Measurements from ENCODE around the gene PRPH2.
"Not testable (repeated sequence)": the region's sequence is repeated elsewhere in the genome, so short reads cannot be mapped to it uniquely, and the experiment has no call there.

PRPH2 gene

DNA sequence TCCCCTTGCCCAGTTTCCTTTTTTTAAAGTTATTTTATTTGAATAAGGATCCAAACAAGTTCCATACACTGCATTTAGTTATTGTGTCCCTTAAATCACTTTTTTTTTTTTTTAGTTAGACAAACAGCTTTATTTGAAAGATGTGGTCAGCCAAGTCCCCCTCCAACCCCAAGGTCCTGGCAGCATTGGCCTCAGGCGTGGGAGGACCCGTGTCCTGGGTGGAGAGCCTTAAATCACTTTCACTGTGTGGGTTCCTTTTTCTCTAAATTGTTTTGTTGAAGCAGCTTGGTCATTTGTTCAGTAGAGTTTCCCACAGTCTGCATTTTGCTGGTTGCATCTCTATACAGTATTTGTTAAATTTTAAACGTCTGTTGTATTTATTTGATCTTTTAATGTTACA, 28.7 kb upstream of the PRPH2 start:
- Histone ChIP-seq H3K4me3 (ENCODE audit: low read length) (no peak overlapping the region), H3K27me3 (ENCODE audit: control insufficient read depth, insufficient read depth, low read length) (no peaks in the 10 kb centered on the region), H3K9ac (ENCODE audit: low read length) (no peak overlapping the region), H3K4me1 (ENCODE audit: control insufficient read depth, insufficient read depth, low read length) (peaks cover 9% of the 10 kb centered on the region), H3K27ac (ENCODE audit: low read depth, low read length) (no peak overlapping the region), H3K36me3 (ENCODE audit: control insufficient read depth, insufficient read depth, low read length) (no peaks in the 10 kb centered on the region)

DNA sequence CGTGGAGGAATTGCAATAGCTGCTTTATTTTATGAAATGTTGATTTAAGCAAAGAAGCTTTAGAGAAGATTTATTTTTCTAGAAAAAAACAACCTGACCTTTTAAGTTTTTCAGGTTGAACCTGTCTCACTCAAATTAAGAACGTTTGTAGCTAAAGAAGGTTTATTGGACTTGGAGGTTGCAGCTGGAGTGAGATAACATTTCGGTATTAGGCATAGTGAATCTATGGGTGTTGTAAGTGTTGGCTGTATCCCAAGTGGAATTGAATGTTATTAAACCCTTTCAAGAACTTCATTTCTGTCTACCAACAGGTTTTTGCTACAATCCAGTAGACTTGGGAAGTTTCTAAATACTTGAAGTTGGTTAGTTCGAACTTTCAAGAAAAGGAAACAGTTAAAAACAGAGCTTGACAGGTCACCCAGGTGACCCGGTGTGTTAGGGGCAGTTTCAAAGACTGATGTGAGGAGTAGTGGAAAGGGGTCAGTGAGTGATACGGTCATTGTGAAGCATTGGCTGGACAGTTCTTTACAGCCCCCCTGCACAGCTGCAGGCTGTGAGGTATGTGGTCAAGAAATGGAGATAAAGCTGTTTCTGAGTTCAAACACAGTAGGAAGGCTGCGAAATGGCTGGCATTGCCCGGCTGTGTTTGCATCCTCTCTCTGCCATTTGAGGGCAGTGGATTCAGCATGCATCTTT, 26.0 kb upstream of the PRPH2 start:
- peak overlapping the region; percentile 76 for H3K4me3 ChIP-seq (ENCODE audit: low read length)
- no peaks in the 10 kb centered on the region for H3K36me3 ChIP-seq (ENCODE audit: control insufficient read depth, insufficient read depth, low read length)
- peak overlapping the region; percentile 95 for H3K27ac ChIP-seq (ENCODE audit: low read depth, low read length)
- H3K4me1 ChIP-seq (ENCODE audit: control insufficient read depth, insufficient read depth, low read length): peaks cover 21% of the 10 kb centered on the region
- no peaks in the 10 kb centered on the region for H3K27me3 ChIP-seq (ENCODE audit: control insufficient read depth, insufficient read depth, low read length)
- no peak overlapping the region for H3K9ac ChIP-seq (ENCODE audit: low read length)

DNA sequence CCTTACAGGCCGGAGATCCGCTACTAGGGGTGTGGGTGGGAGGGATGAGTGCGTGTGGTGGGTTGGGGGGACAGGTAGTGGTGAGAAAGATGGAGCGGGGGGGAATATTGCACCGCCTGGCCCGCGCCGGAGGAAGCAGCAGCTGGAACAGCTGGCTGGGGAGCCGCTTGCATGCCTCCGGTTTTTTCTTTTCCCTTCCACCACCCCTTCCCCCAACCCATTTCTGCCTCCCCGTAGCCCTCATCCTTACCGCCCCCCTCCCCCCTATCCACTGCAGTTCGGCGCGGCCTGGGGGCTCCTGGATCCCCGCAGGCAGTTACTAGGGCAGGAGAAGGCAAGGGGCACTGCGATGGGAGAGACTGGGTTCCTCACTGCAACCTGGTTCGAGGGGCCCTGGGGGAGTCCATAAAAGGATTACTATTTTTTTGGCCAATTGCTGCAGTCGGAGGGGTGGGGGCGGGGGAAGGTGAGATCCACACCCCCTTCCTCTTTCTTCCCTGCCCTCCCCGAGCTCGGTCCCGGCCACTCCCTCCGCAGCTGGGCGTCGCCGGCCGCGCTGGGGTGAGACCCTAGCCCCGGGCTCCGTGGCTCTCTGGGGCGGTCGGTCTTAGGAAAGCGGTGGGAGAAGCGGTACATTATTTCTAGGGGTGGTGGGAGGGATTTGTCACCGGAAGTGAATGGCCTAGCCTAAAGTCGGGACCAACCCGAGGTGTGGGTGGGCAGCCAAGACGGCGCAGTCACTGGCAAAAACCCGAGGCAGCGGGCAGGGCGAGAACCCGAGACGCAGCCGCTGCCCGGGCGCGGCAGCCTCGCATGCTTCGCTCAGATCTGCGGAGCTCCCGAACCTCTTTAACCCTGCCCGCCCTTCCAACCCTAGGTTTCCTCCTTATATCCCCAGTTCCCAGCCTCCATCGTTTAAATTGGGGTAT, 24.3 kb upstream of the PRPH2 start:
- H3K27ac ChIP-seq (ENCODE audit: low read depth, low read length): peak overlapping the region; percentile 95
- no peaks in the 10 kb centered on the region for H3K36me3 ChIP-seq (ENCODE audit: control insufficient read depth, insufficient read depth, low read length)
- H3K9ac ChIP-seq (ENCODE audit: low read length): peak overlapping the region; percentile 80
- no peaks in the 10 kb centered on the region for H3K27me3 ChIP-seq (ENCODE audit: control insufficient read depth, insufficient read depth, low read length)
- peak overlapping the region; percentile 76 for H3K4me3 ChIP-seq (ENCODE audit: low read length)
- H3K4me1 ChIP-seq (ENCODE audit: control insufficient read depth, insufficient read depth, low read length): peaks cover 21% of the 10 kb centered on the region

DNA sequence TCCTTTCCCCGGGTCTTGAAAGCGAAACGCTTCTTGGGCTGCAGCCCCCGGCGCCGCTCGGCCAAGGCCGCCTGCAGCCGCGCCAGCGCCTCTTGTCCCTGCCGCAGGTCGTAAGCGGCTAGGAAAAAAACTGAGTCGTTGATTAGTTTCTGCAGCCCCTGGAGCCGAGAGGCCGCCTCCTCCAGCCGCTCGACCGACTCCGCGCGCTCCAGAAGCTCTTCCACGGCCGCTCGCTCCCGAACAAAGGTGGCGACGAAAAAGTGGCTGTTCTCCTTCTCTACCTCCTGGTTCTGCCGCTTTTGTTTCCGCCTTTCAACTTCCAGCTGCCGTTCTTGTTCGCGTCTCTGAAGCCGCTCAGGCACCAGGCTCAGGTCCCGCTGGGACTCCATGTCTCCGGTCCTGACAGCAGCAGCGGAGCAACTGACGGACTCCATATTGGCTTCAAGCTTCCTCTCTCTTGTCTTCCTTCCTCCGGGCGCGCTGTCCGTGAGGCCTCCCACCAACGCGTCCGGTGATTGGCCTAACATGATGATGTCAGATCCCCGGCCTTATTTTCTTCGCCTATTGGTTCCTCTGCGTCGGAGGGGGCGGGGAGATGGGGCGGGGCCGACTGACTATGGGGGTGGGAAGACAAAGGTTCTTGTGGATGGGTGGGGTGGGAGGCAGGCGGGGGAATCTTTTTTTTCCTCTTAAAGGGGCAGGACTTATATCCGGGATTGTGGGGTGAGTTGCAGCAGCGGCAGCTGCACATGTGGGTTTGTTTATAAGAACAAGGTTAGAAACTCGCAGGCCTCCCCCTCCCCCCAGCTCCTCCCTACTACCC, 23.5 kb upstream of the PRPH2 start, which contains the start of gene TBCC:
TBCC (minus strand) TSS at position 464 of the 823 bp plus-strand sequence; CDS start at position 434, 30 bp downstream.
- Histone ChIP-seq H3K27me3 (ENCODE audit: control insufficient read depth, insufficient read depth, low read length) (no peaks in the 10 kb centered on the region), H3K36me3 (ENCODE audit: control insufficient read depth, insufficient read depth, low read length) (no peaks in the 10 kb centered on the region), H3K4me3 (ENCODE audit: low read length) (peak within 1 kb of the TSS; percentile 100), H3K4me1 (ENCODE audit: control insufficient read depth, insufficient read depth, low read length) (peaks cover 20% of the 10 kb centered on the region), H3K27ac (ENCODE audit: low read depth, low read length) (peak within 1 kb of the TSS; percentile 95), H3K9ac (ENCODE audit: low read length) (peak within 1 kb of the TSS; percentile 99)

DNA sequence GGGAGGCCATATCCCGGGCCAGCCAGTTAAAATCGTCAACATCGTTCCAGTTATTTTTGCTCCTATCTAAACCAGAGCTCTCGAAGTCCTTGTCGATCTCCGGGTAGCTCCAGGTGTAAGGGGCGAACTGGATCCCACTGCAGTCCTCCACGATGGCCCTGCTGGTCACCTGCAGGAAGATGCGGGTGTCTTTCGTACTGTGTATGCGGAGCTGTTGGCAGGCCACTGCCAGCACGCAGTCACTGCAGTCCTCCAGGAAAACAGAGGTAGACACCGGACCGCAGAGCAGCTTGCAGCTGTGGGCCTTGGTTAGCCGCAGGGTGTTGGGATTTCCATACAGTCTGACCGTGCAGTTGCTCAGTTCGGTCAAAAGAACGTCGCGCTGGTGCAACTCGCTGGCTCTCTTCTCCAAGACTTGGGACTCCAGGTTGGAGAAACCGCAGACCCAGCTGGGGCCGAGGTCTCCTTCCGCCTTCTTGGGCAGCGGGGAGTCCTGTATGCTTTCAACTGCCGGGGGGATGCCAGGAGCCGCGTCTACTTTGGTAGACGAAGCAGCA, 22.8 kb upstream of the PRPH2 start:
- H3K27me3 ChIP-seq (ENCODE audit: control insufficient read depth, insufficient read depth, low read length): no peaks in the 10 kb centered on the region
- H3K27ac ChIP-seq (ENCODE audit: low read depth, low read length): peak overlapping the region; percentile 94
- no peaks in the 10 kb centered on the region for H3K36me3 ChIP-seq (ENCODE audit: control insufficient read depth, insufficient read depth, low read length)
- peak overlapping the region; percentile 100 for H3K4me3 ChIP-seq (ENCODE audit: low read length)
- H3K4me1 ChIP-seq (ENCODE audit: control insufficient read depth, insufficient read depth, low read length): peaks cover 20% of the 10 kb centered on the region
- peak overlapping the region; percentile 99 for H3K9ac ChIP-seq (ENCODE audit: low read length)

DNA sequence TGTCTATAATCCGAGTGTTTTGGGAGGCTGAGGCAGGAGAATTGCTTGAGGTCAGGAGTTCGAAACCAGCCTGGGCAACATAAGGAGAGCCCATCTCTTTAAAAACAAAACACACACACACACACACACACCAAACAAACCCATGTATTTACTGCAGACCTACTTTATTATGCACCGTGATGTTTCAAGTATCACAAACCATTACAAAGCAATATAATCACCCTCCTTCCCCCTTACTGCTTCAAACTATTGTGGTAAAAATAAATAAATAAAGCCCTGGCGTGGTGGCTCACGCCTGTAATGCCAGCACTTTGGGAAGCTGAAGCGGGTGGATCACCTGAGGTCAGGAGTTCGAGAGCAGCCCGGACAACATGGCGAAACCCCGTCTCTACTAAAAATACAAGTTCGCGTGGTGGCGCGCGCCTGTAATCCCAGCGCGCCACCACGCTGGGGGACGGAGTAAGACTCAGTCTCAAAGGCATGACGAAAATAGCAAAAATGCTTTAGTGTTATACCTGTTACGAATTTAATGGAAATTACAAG, 22.0 kb upstream of the PRPH2 start:
- H3K4me1 ChIP-seq (ENCODE audit: control insufficient read depth, insufficient read depth, low read length): peaks cover 20% of the 10 kb centered on the region
- H3K36me3 ChIP-seq (ENCODE audit: control insufficient read depth, insufficient read depth, low read length): no peaks in the 10 kb centered on the region
- H3K27me3 ChIP-seq (ENCODE audit: control insufficient read depth, insufficient read depth, low read length): no peaks in the 10 kb centered on the region
- peak overlapping the region; percentile 100 for H3K4me3 ChIP-seq (ENCODE audit: low read length)
- H3K9ac ChIP-seq (ENCODE audit: low read length): peak overlapping the region; percentile 30
- H3K27ac ChIP-seq (ENCODE audit: low read depth, low read length): peak overlapping the region; percentile 94

DNA sequence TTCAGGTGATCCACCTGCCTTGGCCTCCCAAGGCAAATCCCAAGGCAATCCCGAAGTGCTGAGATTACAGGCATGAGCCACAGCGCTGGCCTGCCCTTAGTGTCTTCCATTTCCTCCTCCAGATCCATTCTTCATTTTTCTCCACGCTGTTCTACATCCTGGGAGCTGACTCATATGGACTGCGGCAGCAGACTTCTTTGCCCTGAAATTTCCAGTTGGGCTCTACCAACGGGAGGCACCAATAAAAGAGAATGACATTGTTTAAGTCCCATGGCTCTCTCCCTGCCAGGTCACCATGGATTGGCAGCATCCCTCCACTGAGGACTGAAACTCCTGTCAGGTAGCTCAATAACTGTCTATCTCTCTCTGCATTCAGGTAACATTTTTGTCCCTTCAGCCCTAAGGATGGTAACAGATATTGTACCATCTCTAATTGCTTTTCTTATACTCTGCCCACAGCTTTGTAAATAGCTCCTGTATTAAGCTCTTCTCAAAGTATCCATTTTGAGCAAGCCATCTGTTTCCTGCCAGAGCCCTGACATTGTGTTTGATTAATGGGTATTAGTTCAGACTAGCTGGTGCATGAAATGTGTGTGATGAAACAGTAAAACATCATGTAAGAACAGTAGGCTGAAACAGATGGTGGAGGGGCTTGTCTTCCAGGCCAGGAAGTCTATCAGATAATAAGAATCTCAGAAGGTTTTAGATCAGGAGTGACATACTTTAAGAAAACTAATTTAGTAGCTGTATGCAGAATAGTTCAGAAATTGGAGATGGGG, 19.9 kb upstream of the PRPH2 start:
- peaks cover 12% of the 10 kb centered on the region for H3K4me1 ChIP-seq (ENCODE audit: control insufficient read depth, insufficient read depth, low read length)
- no peaks in the 10 kb centered on the region for H3K36me3 ChIP-seq (ENCODE audit: control insufficient read depth, insufficient read depth, low read length)
- no peak overlapping the region for H3K27ac ChIP-seq (ENCODE audit: low read depth, low read length)
- H3K27me3 ChIP-seq (ENCODE audit: control insufficient read depth, insufficient read depth, low read length): no peaks in the 10 kb centered on the region
- H3K4me3 ChIP-seq (ENCODE audit: low read length): no peak overlapping the region
- H3K9ac ChIP-seq (ENCODE audit: low read length): no peak overlapping the region

DNA sequence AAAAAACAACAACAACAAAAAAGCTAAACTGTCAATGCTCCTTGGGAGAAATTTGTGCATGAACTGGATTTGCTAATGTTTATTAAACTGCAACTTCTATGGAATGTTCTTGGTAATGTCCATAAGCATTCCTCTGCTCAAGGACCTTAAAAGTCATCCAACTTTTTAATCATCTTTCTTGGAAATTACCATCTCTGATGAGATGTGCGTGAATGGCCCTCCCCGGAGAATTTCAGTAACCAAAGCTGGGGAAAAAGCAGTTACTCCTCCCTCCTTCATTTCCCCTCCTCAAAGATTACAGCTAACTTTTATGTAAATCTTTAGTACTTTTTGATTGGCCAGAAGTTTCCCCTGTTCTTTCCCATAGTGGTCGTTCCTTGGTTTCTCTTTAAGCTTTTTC, 18.3 kb upstream of the PRPH2 start:
- Histone ChIP-seq H3K36me3 (ENCODE audit: control insufficient read depth, insufficient read depth, low read length) (no peaks in the 10 kb centered on the region), H3K4me3 (ENCODE audit: low read length) (no peak overlapping the region), H3K4me1 (ENCODE audit: control insufficient read depth, insufficient read depth, low read length) (peaks cover 12% of the 10 kb centered on the region), H3K27me3 (ENCODE audit: control insufficient read depth, insufficient read depth, low read length) (no peaks in the 10 kb centered on the region), H3K9ac (ENCODE audit: low read length) (no peak overlapping the region), H3K27ac (ENCODE audit: low read depth, low read length) (no peak overlapping the region)

DNA sequence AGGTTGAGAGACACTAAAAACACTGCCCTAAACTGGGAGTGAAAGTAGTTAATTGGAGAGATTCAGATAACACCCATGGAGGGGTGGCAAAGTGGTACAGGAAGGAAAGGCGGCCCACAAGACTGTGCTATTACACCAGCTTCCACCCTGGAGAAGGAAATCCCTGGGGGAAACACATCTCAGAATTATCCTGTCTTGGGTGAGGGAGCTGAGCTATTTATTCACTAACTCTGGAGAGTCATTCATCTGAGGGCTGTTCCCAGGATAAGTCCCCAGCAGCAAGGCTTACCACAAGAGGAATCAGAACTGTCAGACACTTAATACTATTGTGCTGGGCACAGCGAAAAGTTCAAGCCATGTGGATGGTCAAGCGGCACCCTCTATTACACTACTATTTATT, 13.6 kb upstream of the PRPH2 start:
- no peaks in the 10 kb centered on the region for H3K36me3 ChIP-seq (ENCODE audit: control insufficient read depth, insufficient read depth, low read length)
- no peak overlapping the region for H3K9ac ChIP-seq (ENCODE audit: low read length)
- no peak overlapping the region for H3K27ac ChIP-seq (ENCODE audit: low read depth, low read length)
- H3K4me1 ChIP-seq (ENCODE audit: control insufficient read depth, insufficient read depth, low read length): no peaks in the 10 kb centered on the region
- H3K4me3 ChIP-seq (ENCODE audit: low read length): no peak overlapping the region
- no peaks in the 10 kb centered on the region for H3K27me3 ChIP-seq (ENCODE audit: control insufficient read depth, insufficient read depth, low read length)

DNA sequence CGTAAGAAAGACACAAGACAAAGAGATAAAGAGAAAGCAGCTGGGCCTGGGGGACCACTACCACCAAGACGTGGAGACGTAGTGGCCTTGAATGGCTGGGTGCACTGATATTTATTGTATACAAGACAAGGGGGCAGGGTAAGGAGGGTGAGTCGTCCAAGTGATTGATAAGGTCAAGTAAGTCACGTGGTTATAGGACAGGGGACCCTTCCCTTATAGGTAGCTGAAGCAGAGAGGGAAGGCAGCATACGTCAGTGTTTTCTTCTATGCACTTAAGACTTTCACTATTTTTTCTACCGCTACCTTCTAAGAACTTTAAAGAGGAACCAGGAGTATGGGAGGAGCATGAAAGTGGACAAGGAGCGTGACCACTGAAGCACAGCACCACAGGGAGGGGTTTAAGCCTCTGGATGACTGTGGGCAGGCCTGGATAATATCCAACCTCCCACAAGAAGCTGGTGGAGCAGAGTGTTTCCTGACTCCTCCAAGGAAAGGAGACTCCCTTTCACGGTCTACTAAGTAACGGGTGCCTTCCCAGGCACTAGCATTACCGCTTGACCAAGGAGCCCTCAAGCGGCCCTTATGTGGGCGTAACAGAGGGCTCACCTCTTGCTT, 11.6 kb upstream of the PRPH2 start:
- not testable (repeated sequence) for H3K36me3 ChIP-seq (ENCODE audit: control insufficient read depth, insufficient read depth, low read length); H3K4me1 ChIP-seq (ENCODE audit: control insufficient read depth, insufficient read depth, low read length); H3K4me3 ChIP-seq (ENCODE audit: low read length); H3K9ac ChIP-seq (ENCODE audit: low read length); H3K27ac ChIP-seq (ENCODE audit: low read depth, low read length); H3K27me3 ChIP-seq (ENCODE audit: control insufficient read depth, insufficient read depth, low read length)

DNA sequence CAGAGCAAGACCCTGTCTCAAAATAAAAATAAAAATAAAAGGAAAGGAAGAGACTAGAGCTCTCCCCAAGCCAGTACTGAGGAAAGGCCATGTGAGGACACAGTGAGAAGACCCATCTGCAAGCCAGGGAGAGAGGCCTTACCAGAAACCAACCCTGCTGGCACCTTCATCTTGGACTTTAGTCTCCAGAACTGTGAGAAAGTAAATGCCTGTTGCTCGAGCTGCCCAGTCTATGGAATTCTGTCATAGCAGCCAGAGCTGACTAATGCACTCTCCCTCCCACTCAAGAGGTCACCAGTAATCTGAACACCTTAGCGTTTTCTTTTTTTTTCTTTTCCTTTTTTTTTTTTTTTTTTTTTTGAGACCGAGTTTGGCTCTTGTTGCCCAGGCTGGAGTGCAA, 7.3 kb upstream of the PRPH2 start:
- Histone ChIP-seq H3K27me3 (ENCODE audit: control insufficient read depth, insufficient read depth, low read length) (no peaks in the 10 kb centered on the region), H3K27ac (ENCODE audit: low read depth, low read length) (no peak overlapping the region), H3K4me3 (ENCODE audit: low read length) (no peak overlapping the region), H3K4me1 (ENCODE audit: control insufficient read depth, insufficient read depth, low read length) (peaks cover 6% of the 10 kb centered on the region), H3K9ac (ENCODE audit: low read length) (no peak overlapping the region), H3K36me3 (ENCODE audit: control insufficient read depth, insufficient read depth, low read length) (no peaks in the 10 kb centered on the region)
